Measurements from ENCODE around the gene HSPB6. TPM values are rescaled to one million over a fixed set of nuclear protein-coding genes. Genes with fewer than 3 reads are reported as not detected.

HSPB6 gene
- total RNA-seq, 1 donor from 2014 or later: 0.64 TPM

DNA sequence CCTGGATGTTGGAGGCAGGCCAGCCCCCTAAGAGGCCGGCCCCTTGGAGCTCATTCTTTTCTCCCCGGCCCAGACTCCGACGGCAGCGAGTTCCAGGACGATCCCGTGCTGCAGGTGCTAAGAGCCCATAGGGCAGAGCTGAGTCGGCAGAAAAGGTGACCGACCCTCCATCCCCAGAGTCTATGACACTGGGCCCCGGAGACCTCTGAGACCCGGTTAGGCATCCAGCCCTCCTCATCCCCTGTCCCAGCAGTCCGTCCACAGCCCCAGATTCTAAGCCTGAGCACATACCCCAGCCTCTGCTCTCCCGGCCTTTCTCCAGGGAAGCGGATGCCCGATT, 11.2 kb upstream of the HSPB6 start:
- TF ChIP-seq, protein P1, sequence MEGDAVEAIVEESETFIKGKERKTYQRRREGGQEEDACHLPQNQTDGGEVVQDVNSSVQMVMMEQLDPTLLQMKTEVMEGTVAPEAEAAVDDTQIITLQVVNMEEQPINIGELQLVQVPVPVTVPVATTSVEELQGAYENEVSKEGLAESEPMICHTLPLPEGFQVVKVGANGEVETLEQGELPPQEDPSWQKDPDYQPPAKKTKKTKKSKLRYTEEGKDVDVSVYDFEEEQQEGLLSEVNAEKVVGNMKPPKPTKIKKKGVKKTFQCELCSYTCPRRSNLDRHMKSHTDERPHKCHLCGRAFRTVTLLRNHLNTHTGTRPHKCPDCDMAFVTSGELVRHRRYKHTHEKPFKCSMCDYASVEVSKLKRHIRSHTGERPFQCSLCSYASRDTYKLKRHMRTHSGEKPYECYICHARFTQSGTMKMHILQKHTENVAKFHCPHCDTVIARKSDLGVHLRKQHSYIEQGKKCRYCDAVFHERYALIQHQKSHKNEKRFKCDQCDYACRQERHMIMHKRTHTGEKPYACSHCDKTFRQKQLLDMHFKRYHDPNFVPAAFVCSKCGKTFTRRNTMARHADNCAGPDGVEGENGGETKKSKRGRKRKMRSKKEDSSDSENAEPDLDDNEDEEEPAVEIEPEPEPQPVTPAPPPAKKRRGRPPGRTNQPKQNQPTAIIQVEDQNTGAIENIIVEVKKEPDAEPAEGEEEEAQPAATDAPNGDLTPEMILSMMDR (IDR thresholded peaks at IDR 0.05): no peak
- Mint-ChIP-seq H3K4me1 (ENCODE audit: unreplicated experiment) (no peaks in the 10 kb centered on the region), H3K36me3 (ENCODE audit: unreplicated experiment) (peaks cover 2% of the 10 kb centered on the region), H3K4me3 (ENCODE audit: unreplicated experiment) (no peak overlapping the region), H3K27ac (ENCODE audit: unreplicated experiment) (no peak overlapping the region), H3K9me3 (ENCODE audit: unreplicated experiment) (no peaks in the 10 kb centered on the region), H3K27me3 (ENCODE audit: unreplicated experiment) (no peaks in the 10 kb centered on the region)
- DNase-seq (ENCODE audit: extremely low spot score, unreplicated experiment): no peak

DNA sequence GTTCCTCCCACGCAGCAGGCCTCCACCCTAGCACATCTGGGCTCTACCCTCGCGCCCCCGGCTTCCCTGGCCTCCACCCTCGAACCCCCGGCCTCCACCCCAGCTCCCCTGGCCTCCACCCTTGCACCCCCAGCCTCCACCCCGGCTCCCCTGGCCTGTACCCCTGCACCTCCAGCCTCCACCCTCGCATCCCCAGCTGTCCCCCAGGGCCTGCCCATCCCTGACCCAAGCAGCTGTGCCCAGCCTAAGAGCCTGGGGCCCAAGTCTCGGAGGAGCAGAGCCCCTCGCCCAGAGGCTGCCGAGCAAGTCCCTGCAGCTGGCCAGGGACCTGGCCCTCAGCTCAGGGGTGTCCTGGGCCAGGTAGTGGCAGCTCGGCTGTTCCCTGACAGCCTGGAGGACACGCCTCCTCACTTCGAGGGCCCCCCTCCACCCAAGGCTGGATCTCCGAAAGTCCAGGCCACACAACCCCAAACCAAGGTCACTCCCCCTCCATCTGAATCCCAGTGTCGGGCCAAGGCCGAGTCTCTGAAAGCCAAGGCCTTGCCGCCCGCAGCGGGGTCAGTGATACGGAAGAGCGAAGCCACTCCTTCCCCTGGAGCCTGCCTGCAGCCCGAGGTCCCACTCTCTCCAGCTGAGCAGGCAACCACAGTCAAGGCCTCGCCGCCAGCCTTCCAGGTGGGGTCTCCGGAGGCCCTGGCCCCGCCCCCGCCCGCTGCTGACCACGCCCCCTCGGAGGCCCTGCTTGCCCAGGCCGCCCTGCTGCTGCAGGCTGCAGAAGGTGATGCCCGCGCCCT, 10.7 kb upstream of the HSPB6 start:
- no peaks in the 10 kb centered on the region for H3K9me3 Mint-ChIP-seq (ENCODE audit: unreplicated experiment)
- DNase-seq (ENCODE audit: extremely low spot score, unreplicated experiment): no peak
- no peak overlapping the region for H3K27ac Mint-ChIP-seq (ENCODE audit: unreplicated experiment)
- H3K4me3 Mint-ChIP-seq (ENCODE audit: unreplicated experiment): no peak overlapping the region
- H3K36me3 Mint-ChIP-seq (ENCODE audit: unreplicated experiment): peaks cover 2% of the 10 kb centered on the region
- H3K4me1 Mint-ChIP-seq (ENCODE audit: unreplicated experiment): no peaks in the 10 kb centered on the region
- TF ChIP-seq, protein P1 (IDR thresholded peaks at IDR 0.05): no peak
- no peaks in the 10 kb centered on the region for H3K27me3 Mint-ChIP-seq (ENCODE audit: unreplicated experiment)

DNA sequence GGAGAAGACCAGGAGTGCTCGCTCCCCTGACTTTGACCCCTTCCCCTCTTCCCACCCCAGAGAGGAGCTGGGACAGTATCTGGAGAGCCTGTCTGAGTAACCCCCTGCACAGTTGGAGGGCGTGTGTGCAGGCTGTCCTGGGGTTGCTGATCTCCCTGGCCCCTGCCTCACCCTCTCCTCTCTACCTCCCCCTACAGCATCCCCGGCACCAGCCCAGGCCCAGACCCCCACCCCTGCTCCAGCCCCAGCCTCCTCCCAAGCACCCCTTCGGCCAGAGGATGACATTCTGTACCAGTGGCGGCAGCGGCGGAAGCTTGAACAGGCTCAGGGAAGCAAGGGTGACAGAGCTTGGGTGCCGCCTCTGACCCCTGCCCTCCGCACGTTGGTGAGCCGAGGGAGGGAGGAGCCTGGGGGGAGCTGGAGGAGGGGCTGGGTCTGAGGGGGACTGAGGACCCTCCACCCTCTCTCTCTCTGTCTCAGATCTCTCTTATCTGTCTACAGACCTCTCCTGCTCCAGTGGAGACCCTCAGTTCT, 9.8 kb upstream of the HSPB6 start:
- no peak overlapping the region for H3K27ac Mint-ChIP-seq (ENCODE audit: unreplicated experiment)
- no peaks in the 10 kb centered on the region for H3K4me1 Mint-ChIP-seq (ENCODE audit: unreplicated experiment)
- no peak for DNase-seq (ENCODE audit: extremely low spot score, unreplicated experiment)
- H3K27me3 Mint-ChIP-seq (ENCODE audit: unreplicated experiment): no peaks in the 10 kb centered on the region
- H3K9me3 Mint-ChIP-seq (ENCODE audit: unreplicated experiment): no peaks in the 10 kb centered on the region
- H3K4me3 Mint-ChIP-seq (ENCODE audit: unreplicated experiment): no peak overlapping the region
- peaks cover 7% of the 10 kb centered on the region for H3K36me3 Mint-ChIP-seq (ENCODE audit: unreplicated experiment)
- TF ChIP-seq, protein P1 (IDR thresholded peaks at IDR 0.05): no peak

DNA sequence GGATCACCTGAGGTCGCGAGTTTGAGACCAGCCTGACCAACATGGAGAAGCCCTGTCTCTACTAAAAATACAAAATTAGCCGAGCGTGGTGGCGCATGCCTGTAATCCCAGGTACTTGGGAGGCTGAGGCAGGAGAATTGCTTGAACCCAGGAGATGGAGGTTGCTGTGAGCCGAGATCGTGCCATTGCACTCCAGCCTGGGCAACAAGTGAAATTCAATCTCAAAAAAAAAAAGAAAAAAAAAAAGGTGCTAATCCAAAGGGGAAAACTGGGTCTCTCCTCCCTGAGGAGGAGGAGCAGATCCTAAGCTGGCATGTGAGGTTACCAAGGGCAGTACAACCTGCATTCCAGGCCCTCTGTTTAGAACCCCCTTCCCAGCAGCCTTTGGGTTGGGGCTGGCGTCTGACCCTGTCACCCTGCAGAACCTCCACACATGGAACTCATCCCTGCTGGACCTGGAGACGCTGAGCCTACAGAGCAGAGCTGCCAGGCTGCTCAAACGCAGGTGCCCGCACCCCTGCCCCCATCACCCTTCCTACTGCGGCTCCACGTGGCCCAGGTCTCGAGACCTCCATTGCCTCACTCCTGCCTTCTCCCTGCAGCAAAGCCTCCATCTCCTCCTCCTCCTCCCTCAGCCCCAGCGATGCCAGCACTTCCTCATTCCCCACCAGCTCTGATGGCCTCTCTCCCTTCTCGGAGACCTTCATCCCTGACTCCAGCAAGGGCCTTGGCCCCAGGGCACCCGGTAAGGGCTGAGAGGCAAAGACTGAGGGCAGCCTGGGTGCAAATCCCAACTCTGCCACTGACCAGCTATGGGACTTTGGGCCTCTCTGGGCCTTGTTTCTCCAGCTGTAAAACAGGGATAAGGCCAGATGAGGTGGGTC, 7.8 kb upstream of the HSPB6 start:
- DNase-seq (ENCODE audit: extremely low spot score, unreplicated experiment): no peak
- no peaks in the 10 kb centered on the region for H3K4me1 Mint-ChIP-seq (ENCODE audit: unreplicated experiment)
- H3K4me3 Mint-ChIP-seq (ENCODE audit: unreplicated experiment): no peak overlapping the region
- H3K27ac Mint-ChIP-seq (ENCODE audit: unreplicated experiment): no peak overlapping the region
- peaks cover 7% of the 10 kb centered on the region for H3K36me3 Mint-ChIP-seq (ENCODE audit: unreplicated experiment)
- no peaks in the 10 kb centered on the region for H3K27me3 Mint-ChIP-seq (ENCODE audit: unreplicated experiment)
- TF ChIP-seq, protein P1 (IDR thresholded peaks at IDR 0.05): no peak
- H3K9me3 Mint-ChIP-seq (ENCODE audit: unreplicated experiment): no peaks in the 10 kb centered on the region
